ENCODE data around the gene S100Z.
"Not testable (repeated sequence)": the region's sequence is repeated elsewhere in the genome, so short reads cannot be mapped to it uniquely, and the experiment has no call there.

Gene S100Z

GRCh38 chr5:76807296-76807695 lies 42.5 kb upstream of the S100Z start:
- peaks cover 4% of the 10 kb centered on the region for H3K4me1 ChIP-seq (ENCODE audit: insufficient read depth, insufficient read length)
- DNase-seq (ENCODE audit: low read depth, low spot score) = peak; percentile 77

GRCh38 chr5:76808141-76808691 lies 41.6 kb upstream of the S100Z start:
- H3K9ac ChIP-seq (ENCODE audit: insufficient read length, low read depth) = peak overlapping the region; percentile 34
- peaks cover 7% of the 10 kb centered on the region; the same call in 1 of the 2 replicates for H3K9me3 ChIP-seq (ENCODE audit: insufficient read depth, low read length)
- H3K36me3 ChIP-seq (ENCODE audit: insufficient read depth, insufficient read length, low read length) = no peaks in the 10 kb centered on the region
- peak; percentile 83 for DNase-seq (ENCODE audit: low read depth, low spot score)
- TF ChIP-seq YY1 (IDR thresholded peaks at IDR 0.05; ENCODE audit: insufficient read depth, insufficient read length) (no peak), SUZ12 (IDR thresholded peaks at IDR 0.05; ENCODE audit: extremely low read depth, insufficient read depth, insufficient read length) (no peak), ZNF274 (IDR thresholded peaks at IDR 0.05; ENCODE audit: low read depth, low read length) (no peak)
- H3K27me3 ChIP-seq (ENCODE audit: insufficient read depth, insufficient read length) = no peaks in the 10 kb centered on the region
- H3K4me3 ChIP-seq (ENCODE audit: insufficient read length, low read depth) = no peak overlapping the region
- H3K4me1 ChIP-seq (ENCODE audit: insufficient read depth, insufficient read length) = peaks cover 4% of the 10 kb centered on the region

More at GRCh38 chr5:76807296-76807695, 42.5 kb upstream of the S100Z start:
- Histone ChIP-seq H3K9me3 (ENCODE audit: insufficient read depth, low read length) (peaks cover 7% of the 10 kb centered on the region; the same call in 1 of the 2 replicates), H3K9ac (ENCODE audit: insufficient read length, low read depth) (no peak overlapping the region), H3K4me3 (ENCODE audit: insufficient read length, low read depth) (no peak overlapping the region), H3K36me3 (ENCODE audit: insufficient read depth, insufficient read length, low read length) (no peaks in the 10 kb centered on the region), H3K27me3 (ENCODE audit: insufficient read depth, insufficient read length) (no peaks in the 10 kb centered on the region)
- TF ChIP-seq ZNF274 (IDR thresholded peaks at IDR 0.05; ENCODE audit: low read depth, low read length) (no peak), YY1 (IDR thresholded peaks at IDR 0.05; ENCODE audit: insufficient read depth, insufficient read length) (no peak), SUZ12 (IDR thresholded peaks at IDR 0.05; ENCODE audit: extremely low read depth, insufficient read depth, insufficient read length) (no peak)

- peaks cover 7% of the 10 kb centered on the region; the same call in 1 of the 2 replicates for H3K9me3 ChIP-seq (ENCODE audit: insufficient read depth, low read length)
- no peak for DNase-seq (ENCODE audit: low read depth, low spot score)
- no peaks in the 10 kb centered on the region for H3K36me3 ChIP-seq (ENCODE audit: insufficient read depth, insufficient read length, low read length)
- H3K4me1 ChIP-seq (ENCODE audit: insufficient read depth, insufficient read length) = peaks cover 4% of the 10 kb centered on the region
- TF ChIP-seq YY1 (IDR thresholded peaks at IDR 0.05; ENCODE audit: insufficient read depth, insufficient read length) = no peak
- no peak for TF ChIP-seq ZNF274 (IDR thresholded peaks at IDR 0.05; ENCODE audit: low read depth, low read length)
- no peak for TF ChIP-seq SUZ12 (IDR thresholded peaks at IDR 0.05; ENCODE audit: extremely low read depth, insufficient read depth, insufficient read length)
- H3K9ac ChIP-seq (ENCODE audit: insufficient read length, low read depth) = peak overlapping the region; percentile 42
- H3K4me3 ChIP-seq (ENCODE audit: insufficient read length, low read depth) = no peak overlapping the region
- H3K27me3 ChIP-seq (ENCODE audit: insufficient read depth, insufficient read length) = no peaks in the 10 kb centered on the region
Observed at GRCh38 chr5:76809141-76809540, 40.7 kb upstream of the S100Z start.

GRCh38 chr5:76810236-76810635 lies 39.6 kb upstream of the S100Z start:
- DNase-seq (ENCODE audit: low read depth, low spot score) = no peak
- H3K9me3 ChIP-seq (ENCODE audit: insufficient read depth, low read length) = peaks cover 7% of the 10 kb centered on the region; the same call in 1 of the 2 replicates
- H3K4me1 ChIP-seq (ENCODE audit: insufficient read depth, insufficient read length) = peaks cover 4% of the 10 kb centered on the region
- no peaks in the 10 kb centered on the region for H3K36me3 ChIP-seq (ENCODE audit: insufficient read depth, insufficient read length, low read length)
- no peaks in the 10 kb centered on the region for H3K27me3 ChIP-seq (ENCODE audit: insufficient read depth, insufficient read length)
- no peak for TF ChIP-seq SUZ12 (IDR thresholded peaks at IDR 0.05; ENCODE audit: extremely low read depth, insufficient read depth, insufficient read length)
- TF ChIP-seq ZNF274 (IDR thresholded peaks at IDR 0.05; ENCODE audit: low read depth, low read length) = no peak
- no peak for TF ChIP-seq YY1 (IDR thresholded peaks at IDR 0.05; ENCODE audit: insufficient read depth, insufficient read length)
- H3K9ac ChIP-seq (ENCODE audit: insufficient read length, low read depth) = no peak overlapping the region
- H3K4me3 ChIP-seq (ENCODE audit: insufficient read length, low read depth) = no peak overlapping the region

GRCh38 chr5:76811214-76811613 lies 38.6 kb upstream of the S100Z start:
- H3K9ac ChIP-seq (ENCODE audit: insufficient read length, low read depth) = no peak overlapping the region
- H3K9me3 ChIP-seq (ENCODE audit: insufficient read depth, low read length) = peaks cover 7% of the 10 kb centered on the region; the same call in 1 of the 2 replicates
- no peak overlapping the region for H3K4me3 ChIP-seq (ENCODE audit: insufficient read length, low read depth)
- H3K4me1 ChIP-seq (ENCODE audit: insufficient read depth, insufficient read length) = peaks cover 4% of the 10 kb centered on the region
- no peak for DNase-seq (ENCODE audit: low read depth, low spot score)
- H3K27me3 ChIP-seq (ENCODE audit: insufficient read depth, insufficient read length) = no peaks in the 10 kb centered on the region
- no peak for TF ChIP-seq ZNF274 (IDR thresholded peaks at IDR 0.05; ENCODE audit: low read depth, low read length)
- no peak for TF ChIP-seq YY1 (IDR thresholded peaks at IDR 0.05; ENCODE audit: insufficient read depth, insufficient read length)
- TF ChIP-seq SUZ12 (IDR thresholded peaks at IDR 0.05; ENCODE audit: extremely low read depth, insufficient read depth, insufficient read length) = no peak
- no peaks in the 10 kb centered on the region for H3K36me3 ChIP-seq (ENCODE audit: insufficient read depth, insufficient read length, low read length)

GRCh38 chr5:76812209-76812608 lies 37.6 kb upstream of the S100Z start:
- not testable (repeated sequence) for H3K4me3 ChIP-seq (ENCODE audit: insufficient read length, low read depth); H3K36me3 ChIP-seq (ENCODE audit: insufficient read depth, insufficient read length, low read length); H3K4me1 ChIP-seq (ENCODE audit: insufficient read depth, insufficient read length); H3K27me3 ChIP-seq (ENCODE audit: insufficient read depth, insufficient read length); H3K9me3 ChIP-seq (ENCODE audit: insufficient read depth, low read length); H3K9ac ChIP-seq (ENCODE audit: insufficient read length, low read depth); DNase-seq (ENCODE audit: low read depth, low spot score)

- TF ChIP-seq SUZ12 (IDR thresholded peaks at IDR 0.05; ENCODE audit: extremely low read depth, insufficient read depth, insufficient read length) (no peak), ZNF274 (IDR thresholded peaks at IDR 0.05; ENCODE audit: low read depth, low read length) (no peak), YY1 (IDR thresholded peaks at IDR 0.05; ENCODE audit: insufficient read depth, insufficient read length) (no peak)
- DNase-seq (ENCODE audit: low read depth, low spot score) = no peak
- peaks cover 7% of the 10 kb centered on the region; the same call in 1 of the 2 replicates for H3K9me3 ChIP-seq (ENCODE audit: insufficient read depth, low read length)
- H3K36me3 ChIP-seq (ENCODE audit: insufficient read depth, insufficient read length, low read length) = no peaks in the 10 kb centered on the region
- H3K9ac ChIP-seq (ENCODE audit: insufficient read length, low read depth) = no peak overlapping the region
- H3K4me3 ChIP-seq (ENCODE audit: insufficient read length, low read depth) = no peak overlapping the region
- H3K27me3 ChIP-seq (ENCODE audit: insufficient read depth, insufficient read length) = peaks cover 4% of the 10 kb centered on the region
- H3K4me1 ChIP-seq (ENCODE audit: insufficient read depth, insufficient read length) = peaks cover 3% of the 10 kb centered on the region
Observed at GRCh38 chr5:76813982-76814562, 35.7 kb upstream of the S100Z start.

Measured in NT2/D1 (cell line).